Measurements from ENCODE around the gene TCERG1L.

Gene TCERG1L

DNA sequence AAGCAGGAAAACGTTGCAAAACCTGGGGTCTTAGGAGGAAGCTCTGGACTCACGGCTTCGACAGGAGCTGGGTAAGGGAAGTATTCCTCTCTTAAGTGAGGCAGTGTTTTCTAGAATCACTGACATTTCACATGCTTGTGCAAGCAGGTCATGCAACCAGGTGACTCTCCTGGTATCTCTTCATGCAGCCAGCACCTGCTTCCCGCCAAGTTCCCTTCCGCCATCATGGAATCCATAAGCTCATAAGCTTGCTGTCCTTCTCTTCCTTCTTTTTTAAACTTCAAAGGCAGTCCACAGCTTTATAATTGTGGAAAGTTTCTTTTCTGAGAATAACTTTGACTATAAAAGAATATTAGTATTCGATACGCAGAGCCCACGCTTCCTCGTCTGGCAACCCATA is 256.1 kb downstream of the TCERG1L start:
- DNase-seq = no peak

DNA sequence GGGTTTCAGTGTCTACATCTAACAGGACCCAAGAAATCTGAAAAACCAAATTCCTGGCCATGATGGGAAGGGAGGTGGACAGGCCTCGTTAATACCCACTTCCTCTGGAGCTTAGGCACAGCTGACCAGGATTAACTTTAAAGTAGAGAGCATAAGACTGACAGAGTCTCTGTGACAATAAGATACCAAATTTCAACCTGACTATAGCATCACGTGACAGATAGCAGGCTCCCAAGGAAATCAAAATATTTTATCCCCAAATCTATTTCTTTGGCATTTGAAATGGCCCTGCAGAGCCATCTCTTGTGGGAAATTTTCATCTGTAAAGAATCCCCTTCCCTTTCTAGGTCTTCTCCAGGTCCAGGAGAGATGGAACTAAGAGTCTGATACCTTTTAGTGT is 258.3 kb downstream of the TCERG1L start:
- no peak for DNase-seq

DNA sequence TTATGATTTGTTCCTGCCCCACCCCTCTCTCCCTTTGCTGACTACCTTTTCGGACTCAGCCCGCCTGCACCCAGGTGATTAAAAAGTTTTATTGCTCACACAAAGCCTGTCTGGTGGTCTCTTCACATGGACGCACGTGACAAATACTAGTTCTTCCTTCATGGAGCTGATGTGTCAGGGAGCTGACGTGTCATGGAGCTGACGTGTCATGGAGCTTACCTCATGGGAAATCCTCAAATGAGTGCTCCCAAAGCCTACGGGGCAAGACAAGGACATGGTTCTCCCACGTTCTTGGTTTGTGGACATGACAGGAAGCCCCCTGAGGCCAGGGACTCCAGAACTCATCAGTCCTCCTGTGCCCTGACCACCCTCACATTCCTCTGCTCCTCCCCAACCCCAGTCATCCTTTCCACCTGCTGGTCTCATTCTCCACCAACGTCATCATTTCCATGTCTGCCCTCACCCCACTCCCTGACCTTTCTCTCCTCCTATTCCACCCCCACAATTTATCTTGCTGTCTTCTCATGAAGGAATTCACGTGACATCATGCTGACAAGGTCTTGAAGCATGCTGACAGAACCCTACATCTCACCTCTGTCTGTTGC is 261.3 kb downstream of the TCERG1L start:
- no peak for DNase-seq

DNA sequence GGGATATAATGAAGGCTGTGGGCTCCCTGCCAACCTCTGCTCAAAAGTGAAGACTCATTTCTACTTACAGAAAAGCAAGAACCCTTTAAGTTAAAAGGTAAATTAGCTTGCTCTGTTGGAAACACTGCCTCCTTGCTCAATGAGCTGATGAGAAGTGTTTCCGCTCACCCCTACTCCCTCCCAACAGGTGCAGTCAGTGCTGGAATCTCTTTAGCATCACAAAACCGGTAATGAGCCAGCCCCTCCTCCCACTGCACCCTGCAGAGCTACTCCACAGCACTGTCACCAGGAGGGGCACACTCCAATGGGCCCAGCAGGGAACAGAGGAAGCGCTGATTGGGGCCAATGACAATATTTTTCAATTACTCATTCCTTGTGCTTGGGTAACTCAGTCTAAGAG is 262.5 kb downstream of the TCERG1L start:
- no peak for DNase-seq

DNA sequence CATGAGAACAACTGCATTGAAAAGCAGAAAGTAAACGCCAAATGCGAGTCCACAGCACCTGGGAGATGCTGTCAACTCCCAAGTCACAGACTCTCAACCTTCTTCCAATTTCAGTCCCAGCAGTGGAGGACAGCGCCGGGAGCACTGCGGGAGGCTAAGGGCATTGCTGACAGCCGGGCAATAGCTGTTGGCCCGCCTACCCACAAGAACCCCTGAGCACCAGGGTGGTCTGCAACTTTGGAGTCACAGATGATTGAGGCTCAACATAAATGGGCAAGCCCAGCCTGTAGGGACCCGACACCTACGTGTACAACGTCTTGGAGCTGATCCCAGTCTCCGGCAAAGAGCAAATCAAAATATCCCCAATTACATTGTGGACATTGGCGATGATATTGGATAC is 262.9 kb downstream of the TCERG1L start:
- no peak for DNase-seq

DNA sequence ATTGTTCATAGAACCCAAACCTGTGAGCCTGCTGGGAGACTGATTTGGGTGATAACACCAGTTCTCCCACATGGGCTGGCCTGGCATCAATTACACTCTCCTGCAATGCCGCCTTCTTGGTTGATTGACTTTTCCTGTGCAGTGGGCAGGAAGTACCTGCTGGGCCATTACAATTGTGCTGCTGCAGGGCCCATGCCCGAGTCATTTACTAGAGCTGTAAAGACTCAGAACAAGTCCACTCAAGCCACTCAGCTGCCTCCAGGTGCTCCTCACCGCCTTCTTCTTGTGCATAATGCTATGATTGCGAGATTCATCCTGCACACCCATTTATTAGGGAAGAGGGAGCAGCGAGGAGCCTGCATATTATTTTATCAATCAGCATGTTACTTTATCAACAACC is 264.0 kb downstream of the TCERG1L start:
- no peak for DNase-seq

DNA sequence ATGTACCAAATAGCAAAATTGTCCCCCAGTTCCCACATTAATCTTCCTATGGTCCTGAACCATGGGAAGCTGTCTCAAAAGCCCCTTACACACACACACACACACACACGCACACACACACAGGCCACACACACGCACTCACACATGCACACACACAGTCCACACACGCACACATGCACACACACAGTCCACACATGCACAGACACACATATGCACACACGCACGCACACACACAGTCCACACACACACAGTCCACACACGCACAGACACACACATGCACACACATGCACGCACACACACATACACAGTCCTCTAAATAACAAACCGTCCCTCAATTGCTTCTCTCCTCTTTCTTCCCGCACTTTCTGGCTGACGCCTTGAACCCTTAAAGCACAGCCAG is 265.3 kb downstream of the TCERG1L start:
- DNase-seq = no peak

DNA sequence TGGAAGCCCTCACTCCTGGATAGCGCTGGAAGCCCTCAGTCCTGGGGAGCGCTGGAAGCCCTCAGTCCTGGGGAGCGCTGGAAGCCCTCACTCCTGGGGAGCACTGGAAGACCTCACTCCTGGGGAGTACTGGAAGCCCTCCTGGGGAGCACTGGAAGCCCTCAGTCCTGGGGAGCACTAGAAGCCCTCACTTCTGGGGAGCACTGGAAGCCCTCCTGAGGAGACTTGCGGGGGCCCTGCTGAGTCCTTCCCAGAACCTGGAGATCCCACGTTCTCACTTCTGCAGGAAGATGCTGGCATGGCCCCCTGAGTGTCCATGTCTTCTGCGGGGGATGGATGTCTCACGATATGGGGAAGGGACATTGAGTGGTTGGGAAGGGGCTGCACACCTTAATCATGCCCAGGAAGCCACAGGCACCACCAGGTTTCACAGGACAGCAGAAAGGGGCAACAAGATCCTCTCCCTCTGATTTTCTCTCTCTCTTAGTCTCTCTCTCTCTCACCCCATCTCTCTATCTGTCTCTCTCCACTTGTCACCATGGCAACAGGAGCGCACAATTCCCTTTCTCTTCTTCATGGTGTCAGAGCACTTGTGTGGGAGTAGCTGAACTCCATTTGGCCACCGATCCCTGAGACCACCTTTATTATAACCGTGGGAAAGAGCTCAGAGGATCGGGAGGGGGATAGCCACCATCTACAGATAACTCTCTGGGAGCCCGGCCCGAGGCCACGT is 267.0 kb downstream of the TCERG1L start:
- no peak for DNase-seq

DNA sequence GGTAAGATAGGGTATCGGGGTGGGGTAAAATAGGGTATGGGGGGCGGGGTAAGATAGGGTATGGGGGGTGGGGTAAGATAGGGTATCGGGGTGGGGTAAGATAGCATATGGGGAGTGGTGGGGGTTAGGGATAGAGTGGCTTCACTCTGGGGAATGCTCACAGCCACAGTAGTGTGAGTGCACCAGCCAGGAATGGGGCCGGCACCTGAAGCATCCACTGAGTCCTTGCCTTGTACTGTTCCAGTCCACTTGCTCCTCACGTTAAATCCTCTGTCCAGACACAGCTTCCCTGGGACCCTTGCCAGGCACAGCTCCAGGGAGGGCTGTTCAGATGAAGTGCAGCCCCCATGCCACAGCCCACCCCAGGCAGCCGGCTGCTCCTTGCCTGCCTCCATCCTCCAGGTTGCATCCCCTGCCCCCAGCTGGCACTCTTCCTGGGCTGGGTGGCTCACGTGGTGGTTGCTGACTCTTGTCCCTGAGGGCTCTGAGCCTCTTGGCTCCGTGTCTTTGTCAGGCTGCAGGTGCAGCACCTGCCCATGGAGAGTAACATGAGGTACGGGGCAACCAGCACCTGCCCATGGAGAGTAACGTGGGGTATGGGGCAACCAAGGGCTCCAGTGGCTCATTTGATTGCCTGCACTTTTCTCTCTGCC is 268.4 kb downstream of the TCERG1L start:
- DNase-seq = no peak
